GM18511 (cell line): ENCODE measurements around the gene DCP1A.

ENCODE experiments used
- ATAC-seq: cut with Tn5 transposase; IDR thresholded peaks from one replicate; pipeline ENCODE4 v1.9.1; 2021; ENCODE audit warnings: mild to moderate bottlenecking, moderate library complexity; ENCODE audit not compliant: unreplicated experiment

Gene DCP1A

GRCh38 chr3:53250453-53250852, 96.9 kb downstream of the DCP1A start:
- no peak for ATAC-seq

DNA sequence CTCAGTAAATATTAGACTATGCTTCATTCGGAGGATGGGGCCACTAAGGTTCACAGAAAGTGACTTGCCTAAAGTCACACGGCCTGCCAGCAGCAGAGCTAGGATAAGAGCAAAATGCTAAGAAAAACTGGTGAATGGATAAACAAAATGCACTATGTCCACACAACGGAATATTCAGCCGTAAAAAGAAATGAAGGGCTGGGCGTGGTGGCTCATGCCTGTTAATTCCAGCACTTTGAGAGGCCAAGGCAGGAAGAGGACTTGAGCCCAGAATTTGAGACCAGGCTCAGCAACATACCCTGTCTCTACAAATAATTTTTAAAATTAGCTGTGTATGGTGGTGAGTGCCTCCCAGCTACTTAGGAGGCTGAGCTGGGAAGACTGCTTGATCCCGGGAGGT, 99.2 kb downstream of the DCP1A start:
- ATAC-seq = no peak

DNA sequence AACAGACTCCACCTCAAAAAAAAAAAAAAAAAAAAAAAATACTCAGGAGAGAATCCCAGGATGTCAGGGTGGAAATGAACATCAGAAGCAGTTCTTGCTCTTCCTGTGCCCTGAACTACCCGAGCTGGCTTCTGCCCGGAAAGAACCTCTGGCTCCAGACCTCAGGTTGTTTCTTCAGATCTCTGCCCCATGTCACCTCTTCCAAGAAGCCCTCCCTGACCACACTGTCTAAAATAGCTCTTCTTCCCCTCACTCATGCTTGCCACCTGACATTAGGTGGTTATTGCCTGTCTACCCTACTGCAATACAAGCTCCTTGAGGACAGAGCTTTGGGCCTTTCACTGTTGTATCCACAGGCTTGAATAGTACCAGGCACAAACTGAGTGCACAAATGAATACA, 99.7 kb downstream of the DCP1A start:
- no peak for ATAC-seq

DNA sequence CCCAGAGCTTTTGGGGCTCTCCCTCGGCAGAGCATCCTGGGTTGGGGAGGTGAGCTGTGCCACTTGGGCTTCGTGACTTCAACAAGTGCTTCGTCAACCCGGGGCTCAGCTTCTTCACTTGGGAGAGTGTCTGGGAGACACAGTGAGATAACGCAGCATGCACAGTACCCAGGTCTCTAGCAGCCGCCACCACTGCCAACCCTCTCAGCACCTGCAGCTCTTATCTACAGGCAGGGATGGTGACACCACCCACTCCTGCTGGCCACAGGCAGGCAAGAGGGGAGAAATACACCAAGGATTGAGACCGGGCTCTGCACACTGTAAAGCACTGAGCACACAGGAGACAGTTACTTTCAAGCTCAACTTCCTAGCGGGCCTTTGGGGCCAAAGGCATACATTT, 103.1 kb downstream of the DCP1A start:
- no peak for ATAC-seq

- ATAC-seq = no peak
These were observed 103.6 kb downstream of the DCP1A start for GRCh38 chr3:53243785-53244184.

- no peak for ATAC-seq
These were observed 104.2 kb downstream of the DCP1A start for GRCh38 chr3:53243165-53243564.

GRCh38 chr3:53242642-53243041, 104.7 kb downstream of the DCP1A start:
- ATAC-seq = no peak

GRCh38 chr3:53242155-53242554, 105.2 kb downstream of the DCP1A start:
- ATAC-seq = no peak

GRCh38 chr3:53240989-53241972, 106.1 kb downstream of the DCP1A start:
- ATAC-seq = no peak

DNA sequence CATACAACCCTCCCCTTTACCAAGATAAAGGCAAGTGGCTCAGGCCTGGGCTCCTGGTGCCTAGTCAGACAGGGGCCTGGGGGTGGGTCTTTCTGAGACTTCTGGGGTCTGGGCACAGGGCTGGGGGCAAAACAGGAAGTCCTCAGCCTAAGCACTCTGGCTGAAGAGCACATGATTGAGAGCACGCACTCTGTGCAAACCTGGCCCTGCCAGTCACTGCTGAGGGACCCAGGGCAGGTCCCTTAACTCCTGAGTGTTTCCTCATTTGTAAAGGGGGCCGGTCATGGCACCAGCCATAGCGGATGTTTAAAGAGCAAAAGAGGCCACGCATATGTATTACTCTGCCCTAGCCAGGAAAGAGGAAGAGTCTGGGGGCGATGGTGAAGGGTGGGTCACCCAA, 107.5 kb downstream of the DCP1A start:
- ATAC-seq = no peak

DNA sequence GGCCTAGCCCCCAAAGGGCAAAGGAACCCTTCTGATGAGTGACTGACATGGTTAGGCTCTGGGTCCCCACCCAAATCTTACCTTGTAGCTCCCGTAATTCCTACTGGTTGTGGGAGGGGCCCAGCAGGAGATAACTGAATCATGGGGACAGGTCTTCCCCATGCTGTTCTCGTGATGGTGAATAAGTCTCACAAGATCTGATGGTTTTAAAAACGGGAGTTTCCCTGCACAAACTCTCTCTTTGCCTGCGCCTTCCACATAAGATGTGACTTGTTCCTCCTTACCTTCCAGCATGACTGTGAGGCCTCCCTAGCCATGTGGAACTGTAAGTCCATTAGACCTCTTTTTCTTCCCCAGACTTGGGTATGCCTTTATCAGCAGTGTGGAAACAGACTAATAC, 108.5 kb downstream of the DCP1A start:
- no peak for ATAC-seq

GRCh38 chr3:53238051-53238850, 109.1 kb downstream of the DCP1A start:
- no peak for ATAC-seq

- no peak for ATAC-seq
These were observed 111.1 kb downstream of the DCP1A start for GRCh38 chr3:53236112-53236841.

DNA sequence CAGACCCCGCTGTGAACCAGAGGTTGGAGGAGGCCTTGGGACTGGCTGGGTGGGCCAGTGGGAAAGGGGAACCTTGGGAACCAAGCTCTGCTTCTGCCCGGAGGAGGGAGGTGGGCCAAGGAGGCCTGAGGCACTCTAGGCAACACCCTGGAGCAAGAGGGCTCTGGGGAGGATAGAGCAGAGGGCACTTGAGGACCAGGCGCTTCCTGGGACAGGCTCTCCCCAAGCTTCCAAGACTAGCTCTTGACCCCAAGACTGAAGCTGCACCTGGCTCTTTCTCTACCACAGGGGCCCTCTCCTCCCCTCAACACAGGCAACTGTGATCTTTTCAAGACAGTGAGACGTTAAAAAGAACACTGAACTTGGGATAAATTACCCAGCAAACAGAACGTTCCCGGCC, 111.8 kb downstream of the DCP1A start:
- no peak for ATAC-seq

DNA sequence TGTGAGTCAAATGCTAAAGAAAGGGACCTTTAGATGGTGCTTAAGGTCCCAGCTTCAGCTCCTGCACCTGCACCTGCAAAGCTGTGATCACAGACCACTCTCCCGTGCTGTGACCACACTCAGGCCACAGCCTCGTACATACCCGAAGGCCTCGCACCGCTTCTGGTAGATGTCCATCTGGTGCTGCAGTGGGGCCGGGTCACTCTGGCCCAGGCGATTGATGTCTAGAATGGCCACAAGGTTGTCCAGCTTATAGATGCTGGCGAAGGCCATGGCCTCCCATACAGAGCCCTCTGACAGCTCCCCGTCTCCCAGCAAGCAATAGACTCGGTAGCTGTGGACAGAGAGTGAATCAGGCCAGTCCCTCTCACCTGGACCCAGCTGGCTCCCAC, 112.5 kb downstream of the DCP1A start:
- no peak for ATAC-seq

- no peak for ATAC-seq
These were observed 113.1 kb downstream of the DCP1A start for GRCh38 chr3:53234130-53234840.
